Measurements from ENCODE around the gene LINGO1.

LINGO1 gene

DNA sequence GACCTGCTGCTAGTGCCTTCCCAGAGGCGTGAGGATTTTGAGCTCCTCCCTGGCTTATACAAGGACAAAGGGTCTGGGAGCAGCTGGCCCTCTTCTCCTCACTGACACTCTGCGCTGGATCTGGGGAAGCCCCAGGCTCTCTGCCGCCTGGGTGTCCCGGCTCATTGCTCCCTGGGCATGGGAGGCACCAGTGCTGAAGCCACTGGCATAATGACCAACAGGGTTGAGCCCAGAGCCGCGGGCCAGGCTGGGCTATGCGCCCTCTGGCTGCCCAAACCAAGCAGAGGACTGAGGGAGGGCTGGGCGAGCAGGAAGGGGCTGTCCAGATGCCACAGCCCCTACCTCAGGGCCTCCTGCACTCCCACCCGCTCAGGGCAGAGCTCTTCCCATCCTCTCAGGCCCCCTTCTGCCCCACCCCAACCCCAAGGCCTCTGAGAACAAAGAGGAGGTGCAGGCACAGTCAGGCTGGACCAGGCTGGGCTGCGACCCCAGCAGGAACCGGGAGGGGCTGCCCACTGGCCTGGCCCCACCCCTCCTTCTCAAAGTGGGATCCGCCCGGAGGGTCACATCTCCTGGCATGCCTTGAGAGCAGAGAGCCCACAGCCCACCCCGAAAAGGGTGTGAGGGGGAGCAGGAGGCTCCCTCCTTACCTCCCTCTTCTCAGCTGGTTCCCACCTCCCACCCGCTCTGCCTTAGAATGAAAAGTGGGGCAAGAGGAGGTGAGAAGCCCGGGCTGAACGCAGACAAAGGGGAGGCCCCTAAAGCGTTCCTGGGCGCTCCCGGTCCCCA, 1.6 kb downstream of the LINGO1 start:
- no peak for DNase-seq

DNA sequence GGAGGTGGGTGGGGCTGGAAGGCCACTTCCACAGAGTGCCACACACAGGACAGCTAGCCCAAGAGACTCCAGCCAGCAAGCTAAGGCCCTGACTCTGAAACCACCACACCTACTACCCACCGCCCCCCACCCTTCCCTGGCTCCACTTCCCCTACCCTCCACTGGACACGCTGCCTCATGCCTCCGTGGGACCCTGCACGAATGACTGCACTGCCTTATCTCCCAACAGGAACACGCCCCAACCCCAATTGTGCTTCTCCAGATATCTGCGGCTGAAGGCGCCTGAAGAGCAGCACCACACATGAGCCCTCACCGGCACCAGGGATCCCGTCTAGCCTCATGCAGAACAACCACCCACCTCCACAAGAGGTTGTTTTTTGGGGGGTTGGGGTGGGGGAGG, 2.7 kb downstream of the LINGO1 start:
- no peak for DNase-seq

DNA sequence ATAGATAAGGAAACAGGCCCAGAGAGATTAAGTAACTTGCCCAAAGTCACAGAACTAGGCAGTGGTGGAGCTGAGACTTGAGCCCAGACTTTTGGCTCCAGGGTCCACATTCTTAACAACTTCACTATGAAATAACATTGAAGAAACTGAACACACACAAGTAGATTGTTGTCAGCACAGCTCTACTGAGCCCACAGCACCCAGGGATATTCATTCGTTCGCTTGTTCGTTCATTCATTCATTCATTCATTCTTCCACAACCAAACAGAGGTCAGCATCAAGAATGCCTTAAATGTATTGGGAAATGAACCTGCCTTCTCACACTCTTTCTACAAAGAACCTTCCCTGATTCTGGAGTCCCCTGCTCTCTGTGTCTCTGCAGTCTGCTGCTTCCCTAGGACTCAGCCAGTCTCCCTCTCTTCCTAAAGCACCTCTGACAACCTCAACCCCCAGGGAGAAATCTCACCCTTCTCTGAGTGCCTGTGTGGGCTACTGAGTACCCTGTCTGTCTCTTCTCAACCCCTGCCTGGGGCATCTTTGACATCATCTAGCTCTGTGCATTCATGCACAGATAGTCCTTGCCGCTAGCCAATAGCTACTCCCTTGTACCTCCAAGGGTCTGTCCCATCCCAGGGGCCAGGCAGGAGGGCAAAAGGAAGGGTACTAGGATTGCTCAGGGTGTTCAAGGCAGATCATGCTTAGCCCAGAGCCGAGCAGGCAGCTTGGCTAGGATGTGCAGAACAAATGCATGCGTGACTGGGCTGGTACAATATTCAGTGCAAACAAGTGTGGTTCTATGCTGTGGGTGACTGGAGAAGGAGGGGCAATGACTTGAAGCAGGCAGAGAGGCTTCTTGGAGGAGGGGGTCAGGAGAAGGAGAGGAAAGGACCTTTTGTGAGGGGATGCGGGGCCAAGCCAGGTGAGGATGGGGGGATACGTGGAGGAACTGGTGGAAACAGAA, 3.4 kb downstream of the LINGO1 start:
- DNase-seq = no peak

DNA sequence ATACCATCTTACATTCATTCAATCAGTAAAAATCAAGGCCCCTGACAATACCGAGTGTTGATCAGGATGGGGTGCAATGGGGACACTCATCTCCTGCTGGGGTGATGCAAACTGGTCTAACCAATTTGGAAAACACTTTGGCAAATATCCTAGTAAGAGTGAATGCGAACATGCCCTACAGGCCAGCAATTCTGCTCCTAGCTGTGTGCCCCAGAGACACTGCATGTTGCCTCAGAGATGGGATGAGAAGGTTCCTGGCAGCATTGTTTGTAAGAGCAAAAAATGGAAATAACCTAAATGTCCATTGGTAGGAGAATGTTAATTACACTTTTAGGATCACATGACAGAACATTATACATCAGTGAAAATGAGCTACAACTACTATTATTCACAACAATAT, 4.7 kb downstream of the LINGO1 start:
- DNase-seq = no peak

DNA sequence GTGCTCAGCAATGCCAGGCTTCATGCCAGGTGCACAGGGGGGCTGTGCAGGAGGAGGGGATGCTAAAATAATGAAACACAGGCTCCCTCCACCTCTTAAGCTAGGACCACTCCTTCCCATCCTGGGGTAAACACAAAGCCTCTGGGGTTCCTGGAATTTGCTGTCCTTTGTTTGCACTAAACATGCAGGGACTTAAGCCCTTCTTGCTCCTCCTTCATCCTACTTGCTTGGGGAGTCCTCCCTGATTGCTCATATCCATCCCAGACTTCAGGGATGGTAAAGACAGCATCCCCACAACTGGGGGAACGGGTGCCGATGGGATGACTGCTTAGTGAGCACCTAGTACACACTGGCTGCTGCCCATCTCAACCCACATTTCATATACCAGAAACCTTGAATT, 5.1 kb downstream of the LINGO1 start:
- DNase-seq = no peak

DNA sequence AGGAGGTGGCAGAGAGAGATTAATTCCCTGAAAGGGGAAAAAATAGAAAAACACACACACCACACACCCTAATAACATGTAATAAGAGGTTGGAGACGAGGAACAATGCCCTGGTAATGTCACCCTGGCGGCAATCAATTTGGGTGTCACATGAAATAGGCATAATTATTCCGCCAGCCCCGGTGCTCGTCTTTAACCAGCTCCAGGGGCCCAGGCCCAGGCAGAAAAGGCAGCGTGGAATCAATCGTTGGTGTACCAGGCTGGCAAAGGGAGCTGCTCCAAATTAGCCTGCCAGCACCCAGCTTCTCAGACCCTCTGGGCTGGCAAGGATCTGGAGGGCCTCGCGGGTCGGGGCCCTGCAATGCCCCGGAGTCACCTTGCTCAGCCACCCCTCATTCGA, 5.6 kb downstream of the LINGO1 start:
- no peak for DNase-seq

DNA sequence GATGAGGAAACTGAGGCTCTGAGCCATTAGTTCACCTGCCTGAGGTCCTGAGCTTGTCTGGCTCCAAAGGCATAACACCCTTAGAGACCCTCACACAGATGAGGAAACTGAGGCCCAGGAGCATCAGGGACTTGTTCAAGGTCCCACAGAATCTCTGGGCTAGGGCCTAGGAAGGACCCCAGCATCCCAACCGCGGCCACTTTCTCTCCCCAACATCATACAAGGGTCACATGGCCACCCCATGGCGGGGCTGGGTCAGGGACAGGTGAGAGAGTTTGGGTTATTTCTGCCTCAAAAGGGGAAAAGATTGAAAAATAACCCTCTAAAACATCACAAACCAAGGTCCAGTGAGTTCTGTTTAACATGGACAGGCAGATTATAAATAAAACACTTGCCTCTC, 6.7 kb downstream of the LINGO1 start:
- DNase-seq = no peak

DNA sequence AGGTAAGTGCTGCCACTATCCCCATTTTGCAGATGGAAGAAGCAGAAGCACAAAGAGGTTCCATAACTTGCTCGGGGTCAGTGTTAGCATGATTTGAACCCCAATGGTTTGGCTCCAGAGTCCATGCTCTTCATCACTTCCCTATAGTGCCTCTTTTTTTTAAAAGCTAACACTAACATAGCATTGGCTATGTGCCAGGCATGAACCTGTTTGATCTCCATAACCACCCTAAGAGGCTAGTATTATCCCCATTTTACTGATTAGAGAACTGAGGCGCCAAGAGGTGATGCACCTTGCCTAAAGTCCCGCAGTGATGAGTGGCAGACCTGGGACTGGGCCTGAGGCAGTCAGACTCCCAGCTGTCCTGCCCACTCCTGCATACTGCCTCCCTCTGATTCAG, 7.3 kb downstream of the LINGO1 start:
- no peak for DNase-seq

DNA sequence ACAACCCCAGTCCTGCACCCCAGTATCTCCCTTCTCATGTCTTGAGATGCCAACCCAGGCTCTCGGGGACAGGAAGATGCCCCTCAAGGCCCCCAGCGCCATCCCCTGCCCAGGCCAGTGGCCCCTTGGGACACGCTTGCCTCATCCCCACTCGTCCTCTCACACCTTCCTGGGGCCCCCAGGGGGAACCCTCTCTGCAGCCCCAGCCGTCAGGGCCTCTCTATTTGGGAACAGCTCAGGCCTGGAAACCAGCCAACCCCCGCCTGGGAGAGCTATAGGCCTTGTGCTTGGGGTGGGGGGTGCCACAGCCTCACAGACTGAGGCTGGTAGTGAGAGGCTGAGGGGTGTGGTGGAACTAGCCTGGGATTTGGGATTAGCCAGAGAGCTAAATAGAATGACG, 7.8 kb downstream of the LINGO1 start:
- DNase-seq = no peak

DNA sequence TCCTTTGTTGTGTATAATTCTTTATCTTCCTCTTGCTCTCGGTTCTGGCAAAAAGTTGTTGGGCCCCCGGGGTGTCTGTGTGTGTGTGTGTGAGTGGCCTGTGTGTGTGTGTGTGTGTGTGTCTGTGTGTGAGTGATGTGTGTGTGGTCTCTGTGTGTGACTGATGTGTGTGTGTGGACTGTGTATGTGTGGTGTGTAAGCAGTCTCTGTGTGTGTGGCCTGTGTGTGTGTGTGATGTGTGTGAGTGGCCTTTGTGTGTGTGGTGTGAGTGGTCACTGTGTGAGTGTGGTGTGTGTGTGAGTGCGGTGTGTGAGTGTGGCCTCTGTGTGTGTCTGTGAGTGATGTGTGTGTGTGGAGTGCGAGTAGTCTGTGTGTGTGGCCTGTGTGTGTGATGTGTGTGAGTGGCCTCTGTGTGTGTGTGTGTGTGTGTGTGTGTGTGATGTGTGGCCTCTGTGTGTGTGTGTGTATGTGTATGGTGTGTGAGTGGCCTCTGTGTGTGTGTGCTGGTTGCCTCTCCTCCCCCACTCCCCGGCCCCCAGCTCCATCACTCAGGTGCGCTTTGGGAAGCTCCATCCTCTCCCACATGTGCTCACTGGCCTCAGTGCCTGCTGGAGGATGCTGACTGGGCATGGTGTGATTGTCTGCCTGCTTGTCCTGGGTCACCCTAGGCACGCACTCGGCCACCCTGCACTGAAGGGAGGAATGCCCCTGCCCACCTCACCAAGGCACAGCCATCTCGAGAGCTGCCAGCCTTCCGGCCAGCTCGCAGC, 8.8 kb downstream of the LINGO1 start:
- no peak for DNase-seq

DNA sequence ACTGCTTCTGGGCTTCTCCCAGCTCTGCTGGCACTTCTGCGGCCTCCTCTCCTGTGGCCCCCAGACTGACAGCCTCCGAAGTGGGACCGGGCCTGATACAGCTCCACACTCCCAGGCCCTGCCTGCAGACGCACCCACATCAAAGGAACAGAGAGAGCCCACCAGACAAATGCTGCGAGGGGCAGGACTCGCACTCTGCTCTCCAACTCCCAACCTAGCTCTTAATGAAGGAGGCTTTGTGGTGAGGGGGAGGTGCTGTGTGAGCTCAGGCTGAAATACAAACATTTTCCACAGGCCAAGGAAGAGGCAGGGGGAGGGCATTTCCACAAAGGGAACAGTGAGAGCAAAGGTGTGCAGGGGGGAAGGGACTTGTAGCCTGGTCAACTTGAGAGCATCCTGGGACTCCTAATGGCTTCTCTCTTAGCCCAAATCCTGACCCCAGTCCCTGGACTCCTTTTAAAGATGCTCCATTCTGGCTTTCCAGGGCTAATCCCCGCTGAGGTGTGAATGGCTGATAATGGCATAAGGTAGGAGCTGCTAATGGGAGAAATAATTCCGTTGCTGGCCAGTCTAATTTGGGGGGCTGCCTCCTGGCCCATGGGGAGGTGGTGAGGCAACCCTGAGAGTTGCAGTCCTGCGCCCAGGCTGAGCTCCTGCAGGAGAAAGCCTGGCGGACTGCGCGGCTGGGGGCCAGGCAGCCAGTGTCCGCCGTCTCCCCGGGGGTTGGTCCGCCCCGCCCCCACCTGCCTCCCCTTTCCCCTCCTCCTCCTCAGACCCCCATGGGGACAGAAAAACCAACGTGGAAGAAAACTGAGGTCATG, 9.6 kb downstream of the LINGO1 start:
- DNase-seq = no peak

DNA sequence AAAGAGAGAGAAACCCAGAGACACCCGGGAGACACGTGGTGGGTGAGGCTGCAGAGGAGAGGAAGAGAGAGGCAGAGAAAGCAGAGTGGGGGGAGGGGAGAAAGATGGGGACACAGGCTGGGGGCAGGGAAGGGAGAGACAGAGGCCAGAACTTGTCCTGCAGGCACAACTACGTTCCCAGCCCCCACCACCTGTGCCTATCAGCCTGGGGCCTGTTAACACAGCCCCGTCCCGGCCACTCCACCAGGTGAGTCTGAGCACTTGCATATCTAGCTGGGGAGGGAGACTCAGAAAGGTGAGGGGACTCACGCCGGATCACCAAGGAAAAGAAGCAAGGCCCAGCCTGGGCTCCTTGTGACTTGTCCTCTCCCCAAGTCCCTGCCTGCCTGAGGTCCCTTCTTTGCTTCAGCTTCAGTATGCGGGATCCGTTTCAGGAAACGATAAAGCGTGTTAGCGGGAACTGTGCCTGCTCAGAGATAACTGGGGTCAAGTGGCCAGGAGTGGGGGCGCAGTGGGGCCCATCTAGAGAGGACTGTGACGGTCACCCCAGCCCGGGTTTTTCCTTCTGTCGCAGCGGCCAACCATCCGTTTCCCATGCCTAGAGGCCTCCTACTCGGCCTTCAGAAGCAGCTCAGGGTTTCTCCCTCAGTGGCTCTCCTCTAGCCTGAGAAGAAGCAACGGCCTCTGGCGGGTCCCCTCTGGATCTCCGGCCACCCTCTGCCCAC, 10.3 kb downstream of the LINGO1 start:
- no peak for DNase-seq

DNA sequence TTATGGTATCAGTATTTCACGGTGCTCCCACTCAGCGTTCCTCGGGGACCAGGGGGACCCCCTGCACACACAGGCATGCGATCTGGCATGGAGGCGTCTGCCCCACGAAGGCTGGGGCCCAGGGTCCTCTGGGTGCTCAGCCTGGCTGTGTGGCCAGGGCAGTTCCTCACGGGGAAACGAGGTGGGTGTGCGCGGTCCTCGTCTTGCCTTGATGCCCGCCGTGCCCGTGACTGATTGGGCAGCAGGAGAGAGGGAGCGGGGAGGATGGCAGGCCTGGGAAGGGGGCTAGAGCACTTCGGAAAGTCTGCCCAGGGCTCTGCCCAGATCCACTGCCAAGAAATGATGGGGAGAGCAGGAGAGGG, 10.9 kb downstream of the LINGO1 start:
- no peak for DNase-seq

DNA sequence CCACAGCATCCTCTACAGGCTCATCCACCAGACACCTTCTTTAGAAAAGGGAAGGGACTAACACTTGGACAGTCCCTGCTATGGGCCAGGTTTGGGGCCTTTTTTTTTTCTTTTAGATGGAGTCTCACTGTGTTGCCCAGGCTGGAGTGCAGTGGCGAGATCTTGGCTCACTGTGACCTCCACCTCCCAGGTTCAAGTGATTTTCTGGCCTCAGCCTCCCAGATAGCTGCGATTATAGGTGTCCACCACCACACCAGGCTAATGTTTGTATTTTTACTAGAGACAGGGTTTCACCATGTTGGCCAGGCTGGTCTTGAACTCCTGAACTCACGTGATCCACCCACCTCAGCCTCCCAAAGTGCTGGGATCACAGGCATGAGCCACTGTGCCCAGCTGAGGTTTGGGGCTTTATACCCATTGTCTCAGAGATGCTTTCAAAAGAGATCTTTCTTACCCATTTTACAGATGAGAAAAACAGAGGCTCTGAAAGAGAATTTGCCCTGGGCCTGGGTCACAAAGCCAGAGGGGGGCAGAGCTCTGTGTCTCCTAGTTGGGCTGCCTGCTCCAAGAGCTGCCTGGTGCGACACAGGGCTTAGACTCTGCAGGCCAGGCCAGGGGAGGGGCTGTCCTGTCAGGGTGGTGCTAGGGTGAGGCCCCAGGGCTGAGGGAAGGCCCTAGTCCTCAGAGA, 11.6 kb downstream of the LINGO1 start:
- no peak for DNase-seq

DNA sequence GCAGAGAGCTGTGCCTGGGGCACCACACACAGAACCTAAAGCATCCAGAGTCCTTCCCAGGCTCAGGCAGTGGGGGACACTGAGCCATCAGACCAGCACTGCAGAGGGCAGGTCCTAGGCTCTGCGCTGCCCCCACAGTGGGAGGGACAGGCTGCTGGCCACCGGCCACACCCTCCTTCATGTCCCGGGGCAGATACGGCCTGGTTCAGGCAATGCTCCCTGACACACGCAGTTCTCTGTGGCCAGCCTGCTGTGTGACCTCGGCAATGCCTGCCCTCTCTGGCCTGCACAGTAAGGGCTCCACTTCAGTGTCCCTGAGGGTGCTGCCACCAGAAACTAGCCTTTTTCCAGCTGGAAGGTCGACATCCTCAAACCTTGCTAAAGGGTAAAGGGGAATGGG, 12.4 kb downstream of the LINGO1 start:
- DNase-seq = no peak

DNA sequence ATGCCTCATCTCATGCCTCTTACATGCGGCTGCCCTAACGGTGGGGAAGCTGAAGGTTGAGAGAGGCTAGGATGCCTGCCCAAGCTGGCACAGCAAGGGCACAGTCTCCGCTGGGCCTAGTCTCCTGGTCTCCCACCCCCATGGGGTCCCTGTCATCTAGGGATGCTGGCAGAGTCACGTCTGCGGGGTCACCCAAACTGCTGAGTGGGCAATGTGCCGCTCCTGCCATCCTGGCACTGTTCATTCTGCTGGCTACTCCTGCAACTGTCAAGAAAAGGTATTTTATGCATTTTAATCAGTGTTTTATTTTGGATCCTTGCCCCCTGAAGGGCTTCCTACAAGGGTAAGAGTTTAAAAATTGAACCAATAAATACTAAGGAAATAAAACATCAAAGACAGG, 12.8 kb downstream of the LINGO1 start:
- no peak for DNase-seq

DNA sequence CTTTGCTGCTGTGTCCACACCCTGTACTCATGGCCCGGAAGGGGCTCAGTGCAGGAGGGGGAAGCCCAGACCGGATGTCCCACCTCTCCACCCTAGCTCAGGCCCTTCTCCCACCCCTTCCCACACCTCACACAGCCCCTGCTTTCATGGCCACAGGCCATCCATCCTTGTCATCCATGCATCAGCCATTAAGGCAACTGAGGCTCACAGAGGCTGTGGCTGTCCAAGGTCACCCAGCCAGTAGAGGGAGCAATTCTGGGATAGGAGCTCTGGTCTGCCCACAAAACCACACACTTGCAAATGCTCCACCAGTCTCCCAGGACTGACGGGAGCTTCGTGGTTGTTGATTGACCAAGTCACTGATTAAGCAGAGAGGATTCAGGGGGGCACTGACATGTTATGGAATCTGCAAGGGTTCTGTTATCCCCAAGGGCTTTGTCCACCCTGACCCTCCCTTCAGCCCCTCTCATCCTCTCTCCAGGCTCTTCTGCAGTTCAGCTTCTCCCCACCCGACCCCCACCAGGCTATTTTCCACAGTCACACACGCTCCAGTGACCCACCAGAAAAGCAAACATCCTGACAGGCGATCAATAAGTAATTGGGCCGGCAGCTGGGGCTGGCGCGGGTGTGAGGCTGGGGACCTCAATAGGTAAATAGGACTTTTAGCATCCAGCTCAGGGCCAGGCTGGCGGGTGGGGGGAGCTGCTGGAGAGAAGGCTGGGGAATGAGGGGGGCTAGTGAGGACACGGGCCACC, 15.1 kb downstream of the LINGO1 start:
- no peak for DNase-seq

DNA sequence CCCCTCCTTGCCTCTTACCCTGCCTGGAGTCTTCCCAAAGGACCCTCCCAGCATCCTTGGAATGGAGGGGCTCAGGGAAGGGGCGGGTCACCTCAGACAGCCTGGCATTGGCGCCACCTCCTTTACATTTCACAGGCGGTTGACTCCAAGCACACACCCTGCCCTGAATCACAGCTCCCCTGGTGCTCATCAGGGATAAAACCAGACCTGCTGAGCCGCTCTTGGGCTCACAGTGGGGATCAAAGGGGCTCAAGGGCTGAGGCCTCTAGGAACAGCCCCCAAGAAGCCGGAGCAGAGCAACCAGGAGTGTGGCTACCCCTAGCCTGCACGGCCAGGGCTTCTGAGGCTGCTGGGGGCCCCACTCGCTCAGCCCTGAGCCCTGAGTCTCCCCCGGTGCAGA, 16.6 kb downstream of the LINGO1 start:
- no peak for DNase-seq

DNA sequence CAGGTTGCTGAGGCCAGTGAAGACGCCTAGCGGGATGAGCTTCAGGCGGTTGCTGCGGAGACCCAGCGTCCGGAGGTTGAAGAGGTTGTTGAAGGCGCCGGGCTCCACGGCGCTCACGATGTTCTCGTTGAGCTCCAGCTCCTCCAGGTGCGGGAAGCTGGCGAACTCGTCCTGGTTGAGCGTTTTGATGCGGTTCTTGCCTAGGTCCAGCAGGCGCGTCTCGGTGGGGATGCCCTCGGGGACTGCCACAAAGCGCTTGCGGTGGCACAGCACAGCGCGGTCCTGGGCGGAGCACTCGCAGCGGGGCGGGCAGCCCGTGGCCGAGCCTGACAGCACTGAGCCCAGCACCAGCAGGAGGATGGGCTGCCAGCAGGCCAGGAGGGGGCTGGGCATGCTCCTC, 17.2 kb downstream of the LINGO1 start:
- DNase-seq = no peak

DNA sequence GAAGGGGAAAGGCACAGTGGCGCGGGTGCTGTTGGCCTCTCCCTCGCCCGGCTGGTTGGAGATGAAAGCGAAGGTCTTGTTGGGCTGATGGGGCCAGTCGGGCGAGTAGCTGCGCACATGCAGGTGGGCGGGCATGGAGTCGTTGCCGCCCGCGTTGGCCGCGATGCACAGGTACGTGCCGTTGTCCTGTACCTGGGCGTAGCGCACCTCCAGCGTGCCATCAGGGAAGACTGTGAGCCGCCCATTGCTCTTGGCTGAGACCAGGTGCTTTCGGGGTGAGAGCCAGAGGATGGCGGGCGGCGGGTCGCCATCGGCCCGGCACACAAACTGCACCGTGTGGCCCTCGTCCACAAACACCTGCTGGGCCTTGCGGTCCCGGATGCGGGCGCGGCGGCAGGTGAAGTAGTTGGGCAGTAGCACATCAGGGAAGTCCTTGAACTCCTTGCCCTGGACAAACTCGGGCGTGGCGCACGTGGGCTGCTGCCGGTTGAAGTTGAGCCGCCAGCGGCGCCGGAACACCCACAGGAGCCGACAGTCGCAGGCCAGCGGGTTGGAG, 18.4 kb downstream of the LINGO1 start:
- no peak for DNase-seq

All from stimulated activated naive CD4-positive, alpha-beta T cell (primary cell).